Measurements from ENCODE around the gene ADAMTSL3. TPM values are rescaled to one million over a fixed set of nuclear protein-coding genes. Genes with fewer than 3 reads are reported as not detected.

ADAMTSL3 gene
- total RNA-seq, 1 donor from 2014 or later: 0.67 TPM

GRCh38 chr15:83794209-83794608, 140.3 kb downstream of the ADAMTSL3 start:
- no peaks in the 10 kb centered on the region for H3K27me3 ChIP-seq (ENCODE audit: control insufficient read depth, insufficient read depth, low read length)
- H3K36me3 ChIP-seq (ENCODE audit: control insufficient read depth, insufficient read depth, low read length): no peaks in the 10 kb centered on the region
- no peak for DNase-seq (ENCODE audit: low read depth)
- no peak for TF ChIP-seq CTCF (IDR thresholded peaks at IDR 0.05; ENCODE audit: insufficient read depth, low read length, poor library complexity, severe bottlenecking)
- H3K4me3 ChIP-seq (ENCODE audit: low read depth, low read length): no peak overlapping the region

GRCh38 chr15:83809345-83809744, 155.4 kb downstream of the ADAMTSL3 start:
- Histone ChIP-seq H3K36me3 (ENCODE audit: control insufficient read depth, insufficient read depth, low read length) (no peaks in the 10 kb centered on the region), H3K27me3 (ENCODE audit: control insufficient read depth, insufficient read depth, low read length) (no peaks in the 10 kb centered on the region), H3K4me3 (ENCODE audit: low read depth, low read length) (no peak overlapping the region)
- no peak for DNase-seq (ENCODE audit: low read depth)
- TF ChIP-seq CTCF (IDR thresholded peaks at IDR 0.05; ENCODE audit: insufficient read depth, low read length, poor library complexity, severe bottlenecking): no peak

- H3K4me3 ChIP-seq (ENCODE audit: low read depth, low read length): no peak overlapping the region
- no peaks in the 10 kb centered on the region for H3K36me3 ChIP-seq (ENCODE audit: control insufficient read depth, insufficient read depth, low read length)
- no peak for TF ChIP-seq CTCF (IDR thresholded peaks at IDR 0.05; ENCODE audit: insufficient read depth, low read length, poor library complexity, severe bottlenecking)
- DNase-seq (ENCODE audit: low read depth): no peak
- H3K27me3 ChIP-seq (ENCODE audit: control insufficient read depth, insufficient read depth, low read length): no peaks in the 10 kb centered on the region
Measured at GRCh38 chr15:83810110-83810509, 156.2 kb downstream of the ADAMTSL3 start.

- Histone ChIP-seq H3K27me3 (ENCODE audit: control insufficient read depth, insufficient read depth, low read length) (no peaks in the 10 kb centered on the region), H3K4me3 (ENCODE audit: low read depth, low read length) (no peak overlapping the region), H3K36me3 (ENCODE audit: control insufficient read depth, insufficient read depth, low read length) (no peaks in the 10 kb centered on the region)
- DNase-seq (ENCODE audit: low read depth): no peak
- TF ChIP-seq CTCF (IDR thresholded peaks at IDR 0.05; ENCODE audit: insufficient read depth, low read length, poor library complexity, severe bottlenecking): no peak
Measured at GRCh38 chr15:83813682-83814081, 159.8 kb downstream of the ADAMTSL3 start.

GRCh38 chr15:83815506-83815905, 161.6 kb downstream of the ADAMTSL3 start:
- no peak overlapping the region for H3K4me3 ChIP-seq (ENCODE audit: low read depth, low read length)

More at GRCh38 chr15:83815506-83815905, 161.6 kb downstream of the ADAMTSL3 start:
- H3K36me3 ChIP-seq (ENCODE audit: control insufficient read depth, insufficient read depth, low read length): no peaks in the 10 kb centered on the region
- TF ChIP-seq CTCF (IDR thresholded peaks at IDR 0.05; ENCODE audit: insufficient read depth, low read length, poor library complexity, severe bottlenecking): no peak
- no peak for DNase-seq (ENCODE audit: low read depth)
- no peaks in the 10 kb centered on the region for H3K27me3 ChIP-seq (ENCODE audit: control insufficient read depth, insufficient read depth, low read length)
